COLO668 (cell line): ENCODE measurements around the gene PTH.

Source experiments
- DNase-seq: peaks from one replicate; lab custom pipeline; 2025; ENCODE audit not compliant: unreplicated experiment; lab: John Stamatoyannopoulos, UW

The PTH gene

GRCh38 chr11:13495929-13496328 lies at the start of gene PTH:
TSS of gene PTH (minus strand) at chr11:13495997. CDS start at chr11:13492855, 3,142 bp downstream.
- no peak for DNase-seq

- no peak for DNase-seq
These were observed 42.2 kb upstream of the PTH start for GRCh38 chr11:13538044-13538443.

GRCh38 chr11:13535819-13536218 lies 40.0 kb upstream of the PTH start:
- DNase-seq = no peak

GRCh38 chr11:13534358-13534757 lies 38.6 kb upstream of the PTH start:
- no peak for DNase-seq

- no peak for DNase-seq
These were observed 29.5 kb upstream of the PTH start for GRCh38 chr11:13525257-13525656.

GRCh38 chr11:13503393-13503792 lies 7.6 kb upstream of the PTH start:
- no peak for DNase-seq

- no peak for DNase-seq
These were observed 6.7 kb upstream of the PTH start for GRCh38 chr11:13502492-13502891.

- no peak for DNase-seq
These were observed 1.7 kb downstream of the PTH start for GRCh38 chr11:13494051-13494450.

- DNase-seq = no peak
These were observed 8.2 kb downstream of the PTH start for GRCh38 chr11:13487661-13488030.

- DNase-seq = no peak
These were observed 8.7 kb downstream of the PTH start for GRCh38 chr11:13486926-13487660.

- peak; percentile 49 for DNase-seq
These were observed 15.6 kb downstream of the PTH start for GRCh38 chr11:13480198-13480597.

GRCh38 chr11:13479688-13480087 lies 16.1 kb downstream of the PTH start:
- DNase-seq = no peak

GRCh38 chr11:13475091-13475490 lies 20.7 kb downstream of the PTH start:
- no peak for DNase-seq

- no peak for DNase-seq
These were observed 22.6 kb downstream of the PTH start for GRCh38 chr11:13473013-13473722.

GRCh38 chr11:13468750-13469149 lies 27.0 kb downstream of the PTH start:
- DNase-seq = no peak

- DNase-seq = no peak
These were observed 29.9 kb downstream of the PTH start for GRCh38 chr11:13465909-13466371.

- DNase-seq = no peak
These were observed 32.0 kb downstream of the PTH start for GRCh38 chr11:13463779-13464290.

- peak; percentile 97 for DNase-seq
These were observed 32.7 kb downstream of the PTH start, which contains the start of gene BTBD10 for GRCh38 chr11:13462901-13463778. TSS of gene BTBD10 (minus strand) at chr11:13463222. CDS start at chr11:13445124, 18,098 bp downstream.

- peak; percentile 66 for DNase-seq
These were observed 33.4 kb downstream of the PTH start for GRCh38 chr11:13462311-13462900.

GRCh38 chr11:13461291-13461690 lies 34.5 kb downstream of the PTH start:
- DNase-seq = no peak
